Panc1 (cell line): ENCODE results near the gene SHQ1.
A peak's percentile ranks its signal among the peaks of the same experiment; 100 is the strongest.

Experiments
- POLR2AphosphoS5 ChIP-seq: IDR thresholded peaks from 2 replicates; pipeline ENCODE4 v1.6.1; 2012; ENCODE audit warnings: mild to moderate bottlenecking, low read depth, low read length, moderate library complexity
- REST ChIP-seq, 2 experiments: IDR thresholded peaks; 2 replicates each; pipeline ENCODE4 v1.6.1; 2011 to 2012; ENCODE audit warnings: low read depth in 2 of 2, control low read depth in 1 of 2, low read length in 1 of 2, mild to moderate bottlenecking in 1 of 2, moderate library complexity in 1 of 2; ENCODE audit not compliant: insufficient read depth in 1 of 2
- SIN3A ChIP-seq: IDR thresholded peaks from 2 replicates; pipeline ENCODE4 v1.6.1; 2012; ENCODE audit warnings: low read depth, mild to moderate bottlenecking, low read length, moderate library complexity, borderline replicate concordance; ENCODE audit not compliant: insufficient read depth
- TCF7L2 ChIP-seq: IDR thresholded peaks from 2 replicates; pipeline ENCODE4 v1.6.1; 2011; ENCODE audit warnings: mild to moderate bottlenecking, low read depth, low read length, inconsistent platforms
- TF ChIP-seq, protein P1 (sequence below): fragments of 450-650 bp; IDR thresholded peaks from 2 replicates; pipeline ENCODE4 v1.5.1; 2017; ENCODE audit warnings: mild to moderate bottlenecking

- TF ChIP-seq, protein P1, sequence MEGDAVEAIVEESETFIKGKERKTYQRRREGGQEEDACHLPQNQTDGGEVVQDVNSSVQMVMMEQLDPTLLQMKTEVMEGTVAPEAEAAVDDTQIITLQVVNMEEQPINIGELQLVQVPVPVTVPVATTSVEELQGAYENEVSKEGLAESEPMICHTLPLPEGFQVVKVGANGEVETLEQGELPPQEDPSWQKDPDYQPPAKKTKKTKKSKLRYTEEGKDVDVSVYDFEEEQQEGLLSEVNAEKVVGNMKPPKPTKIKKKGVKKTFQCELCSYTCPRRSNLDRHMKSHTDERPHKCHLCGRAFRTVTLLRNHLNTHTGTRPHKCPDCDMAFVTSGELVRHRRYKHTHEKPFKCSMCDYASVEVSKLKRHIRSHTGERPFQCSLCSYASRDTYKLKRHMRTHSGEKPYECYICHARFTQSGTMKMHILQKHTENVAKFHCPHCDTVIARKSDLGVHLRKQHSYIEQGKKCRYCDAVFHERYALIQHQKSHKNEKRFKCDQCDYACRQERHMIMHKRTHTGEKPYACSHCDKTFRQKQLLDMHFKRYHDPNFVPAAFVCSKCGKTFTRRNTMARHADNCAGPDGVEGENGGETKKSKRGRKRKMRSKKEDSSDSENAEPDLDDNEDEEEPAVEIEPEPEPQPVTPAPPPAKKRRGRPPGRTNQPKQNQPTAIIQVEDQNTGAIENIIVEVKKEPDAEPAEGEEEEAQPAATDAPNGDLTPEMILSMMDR, result peak; percentile 31; the same call in 1 of the 2 replicates
- TF ChIP-seq SIN3A (no peak), POLR2AphosphoS5 (no peak), REST (IDR thresholded peaks at IDR 0.05; ENCODE audit: insufficient read depth in 1 of 2, low read depth in 2 of 2, low read length in 1 of 2) (no peak), TCF7L2 (no peak)
These were observed 30.0 kb downstream of the SHQ1 start for GRCh38 chr3:72818092-72818773.
